Measurements from ENCODE around the gene AP3B2. TPM values are rescaled to one million over a fixed set of nuclear protein-coding genes. Genes with fewer than 3 reads are reported as not detected.

Gene AP3B2
- total RNA-seq, 1 donor from 2014 or later = 5.6 TPM

- Mint-ChIP-seq H3K9me3 (ENCODE audit: unreplicated experiment) (no peaks in the 10 kb centered on the region), H3K27ac (ENCODE audit: unreplicated experiment) (peak overlapping the region; percentile 7), H3K4me1 (ENCODE audit: unreplicated experiment) (peaks cover 22% of the 10 kb centered on the region), H3K4me3 (ENCODE audit: unreplicated experiment) (no peak overlapping the region), H3K36me3 (ENCODE audit: low read depth, unreplicated experiment) (no peaks in the 10 kb centered on the region), H3K27me3 (ENCODE audit: unreplicated experiment) (peaks cover 8% of the 10 kb centered on the region)
- no peak for DNase-seq (ENCODE audit: low spot score)
- TF ChIP-seq, protein P1, sequence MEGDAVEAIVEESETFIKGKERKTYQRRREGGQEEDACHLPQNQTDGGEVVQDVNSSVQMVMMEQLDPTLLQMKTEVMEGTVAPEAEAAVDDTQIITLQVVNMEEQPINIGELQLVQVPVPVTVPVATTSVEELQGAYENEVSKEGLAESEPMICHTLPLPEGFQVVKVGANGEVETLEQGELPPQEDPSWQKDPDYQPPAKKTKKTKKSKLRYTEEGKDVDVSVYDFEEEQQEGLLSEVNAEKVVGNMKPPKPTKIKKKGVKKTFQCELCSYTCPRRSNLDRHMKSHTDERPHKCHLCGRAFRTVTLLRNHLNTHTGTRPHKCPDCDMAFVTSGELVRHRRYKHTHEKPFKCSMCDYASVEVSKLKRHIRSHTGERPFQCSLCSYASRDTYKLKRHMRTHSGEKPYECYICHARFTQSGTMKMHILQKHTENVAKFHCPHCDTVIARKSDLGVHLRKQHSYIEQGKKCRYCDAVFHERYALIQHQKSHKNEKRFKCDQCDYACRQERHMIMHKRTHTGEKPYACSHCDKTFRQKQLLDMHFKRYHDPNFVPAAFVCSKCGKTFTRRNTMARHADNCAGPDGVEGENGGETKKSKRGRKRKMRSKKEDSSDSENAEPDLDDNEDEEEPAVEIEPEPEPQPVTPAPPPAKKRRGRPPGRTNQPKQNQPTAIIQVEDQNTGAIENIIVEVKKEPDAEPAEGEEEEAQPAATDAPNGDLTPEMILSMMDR (IDR thresholded peaks at IDR 0.05; ENCODE audit: unreplicated experiment) = no peak
These were observed 69.0 kb downstream of the AP3B2 start for GRCh38 chr15:82640672-82641071.

DNA sequence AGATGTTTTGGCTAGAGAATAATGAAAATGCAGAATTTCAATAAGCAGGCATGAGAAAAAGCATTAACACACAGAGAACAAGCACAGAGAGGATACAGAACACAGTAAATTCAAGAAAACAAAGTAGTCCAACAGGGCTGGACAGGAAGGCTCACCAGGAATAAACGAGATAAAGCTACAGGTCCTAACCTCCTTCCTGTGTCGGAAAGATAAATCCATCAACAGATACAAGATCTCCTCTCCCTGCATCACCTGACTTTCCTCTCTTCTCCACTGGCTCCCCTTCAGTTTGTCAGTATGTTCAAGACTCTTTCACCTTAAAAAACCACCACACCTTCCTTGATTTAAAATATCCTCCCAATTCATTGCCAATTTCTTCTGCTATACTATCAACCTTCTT is 73.9 kb downstream of the AP3B2 start:
- H3K4me1 Mint-ChIP-seq (ENCODE audit: unreplicated experiment) = peaks cover 27% of the 10 kb centered on the region
- no peaks in the 10 kb centered on the region for H3K9me3 Mint-ChIP-seq (ENCODE audit: unreplicated experiment)

DNA sequence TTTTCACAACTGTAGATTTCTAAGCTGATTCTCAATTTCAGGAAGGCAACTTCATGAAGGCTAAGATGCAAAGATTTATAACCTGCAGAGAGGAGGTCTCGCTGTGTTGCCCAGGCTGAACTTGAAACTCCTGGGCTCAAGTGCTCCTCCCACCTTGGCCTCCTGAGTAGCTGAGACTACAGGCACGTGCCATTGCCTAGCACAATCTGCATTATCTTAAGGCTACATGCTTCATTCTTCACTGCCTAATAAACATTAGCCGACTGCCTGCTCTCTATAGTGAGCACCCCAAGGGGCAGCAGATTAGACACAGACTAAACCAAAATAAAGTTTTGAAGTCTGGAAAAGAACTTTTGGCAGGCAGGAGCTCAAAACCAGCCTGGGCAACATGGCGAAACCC is 79.6 kb downstream of the AP3B2 start:
- H3K27me3 Mint-ChIP-seq (ENCODE audit: unreplicated experiment) = no peaks in the 10 kb centered on the region

More for the DNA sequence above, 73.9 kb downstream of the AP3B2 start:
- DNase-seq (ENCODE audit: low spot score) = no peak
- TF ChIP-seq, protein P1 (IDR thresholded peaks at IDR 0.05; ENCODE audit: unreplicated experiment) = no peak
- no peak overlapping the region for H3K4me3 Mint-ChIP-seq (ENCODE audit: unreplicated experiment)
- H3K27me3 Mint-ChIP-seq (ENCODE audit: unreplicated experiment) = no peaks in the 10 kb centered on the region
- no peaks in the 10 kb centered on the region for H3K36me3 Mint-ChIP-seq (ENCODE audit: low read depth, unreplicated experiment)
- no peak overlapping the region for H3K27ac Mint-ChIP-seq (ENCODE audit: unreplicated experiment)

GRCh38 chr15:82625136-82625535 is 84.5 kb downstream of the AP3B2 start:
- Mint-ChIP-seq H3K27me3 (ENCODE audit: unreplicated experiment) (no peaks in the 10 kb centered on the region), H3K9me3 (ENCODE audit: unreplicated experiment) (no peaks in the 10 kb centered on the region), H3K4me1 (ENCODE audit: unreplicated experiment) (no peaks in the 10 kb centered on the region), H3K4me3 (ENCODE audit: unreplicated experiment) (no peak overlapping the region), H3K27ac (ENCODE audit: unreplicated experiment) (no peak overlapping the region), H3K36me3 (ENCODE audit: low read depth, unreplicated experiment) (no peaks in the 10 kb centered on the region)
- TF ChIP-seq, protein P1 (IDR thresholded peaks at IDR 0.05; ENCODE audit: unreplicated experiment) = no peak
- no peak for DNase-seq (ENCODE audit: low spot score)

More for the DNA sequence above, 79.6 kb downstream of the AP3B2 start:
- no peak overlapping the region for H3K4me3 Mint-ChIP-seq (ENCODE audit: unreplicated experiment)
- no peak overlapping the region for H3K27ac Mint-ChIP-seq (ENCODE audit: unreplicated experiment)
- no peak for DNase-seq (ENCODE audit: low spot score)
- no peaks in the 10 kb centered on the region for H3K9me3 Mint-ChIP-seq (ENCODE audit: unreplicated experiment)
- H3K36me3 Mint-ChIP-seq (ENCODE audit: low read depth, unreplicated experiment) = no peaks in the 10 kb centered on the region
- peaks cover 6% of the 10 kb centered on the region for H3K4me1 Mint-ChIP-seq (ENCODE audit: unreplicated experiment)
- TF ChIP-seq, protein P1 (IDR thresholded peaks at IDR 0.05; ENCODE audit: unreplicated experiment) = no peak

DNA sequence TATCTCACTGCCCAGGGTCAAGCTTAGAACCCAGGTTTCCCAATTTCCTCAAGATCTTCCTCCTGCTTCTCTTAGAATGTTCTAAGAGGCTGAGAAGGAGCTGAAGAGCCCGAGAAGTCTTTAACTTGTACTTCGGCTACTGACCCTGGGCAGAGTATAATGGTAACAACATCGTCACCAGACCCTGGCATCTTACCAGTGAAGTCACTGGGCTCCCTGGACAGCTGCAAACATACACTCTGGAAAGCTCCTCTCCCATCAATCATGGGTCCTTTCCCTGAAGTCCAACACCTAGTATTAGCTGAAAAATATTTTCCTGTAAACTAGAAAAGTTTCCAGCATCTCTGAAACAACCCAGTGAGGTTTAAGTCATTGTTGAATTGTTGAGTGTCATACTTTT is 85.2 kb downstream of the AP3B2 start:
- no peak for DNase-seq (ENCODE audit: low spot score)
- Mint-ChIP-seq H3K27me3 (ENCODE audit: unreplicated experiment) (no peaks in the 10 kb centered on the region), H3K9me3 (ENCODE audit: unreplicated experiment) (no peaks in the 10 kb centered on the region), H3K36me3 (ENCODE audit: low read depth, unreplicated experiment) (no peaks in the 10 kb centered on the region), H3K4me3 (ENCODE audit: unreplicated experiment) (no peak overlapping the region), H3K4me1 (ENCODE audit: unreplicated experiment) (no peaks in the 10 kb centered on the region), H3K27ac (ENCODE audit: unreplicated experiment) (no peak overlapping the region)
- TF ChIP-seq, protein P1 (IDR thresholded peaks at IDR 0.05; ENCODE audit: unreplicated experiment) = no peak
